GM21390 (cell line): ENCODE measurements around the gene SEZ6L.

Experiments used
- ATAC-seq: cut with Tn5 transposase; IDR thresholded peaks from one replicate; pipeline ENCODE4 v1.9.1; 2021; ENCODE audit not compliant: unreplicated experiment

Gene SEZ6L

GRCh38 chr22:26330971-26331625, 161.8 kb downstream of the SEZ6L start:
- no peak for ATAC-seq

DNA sequence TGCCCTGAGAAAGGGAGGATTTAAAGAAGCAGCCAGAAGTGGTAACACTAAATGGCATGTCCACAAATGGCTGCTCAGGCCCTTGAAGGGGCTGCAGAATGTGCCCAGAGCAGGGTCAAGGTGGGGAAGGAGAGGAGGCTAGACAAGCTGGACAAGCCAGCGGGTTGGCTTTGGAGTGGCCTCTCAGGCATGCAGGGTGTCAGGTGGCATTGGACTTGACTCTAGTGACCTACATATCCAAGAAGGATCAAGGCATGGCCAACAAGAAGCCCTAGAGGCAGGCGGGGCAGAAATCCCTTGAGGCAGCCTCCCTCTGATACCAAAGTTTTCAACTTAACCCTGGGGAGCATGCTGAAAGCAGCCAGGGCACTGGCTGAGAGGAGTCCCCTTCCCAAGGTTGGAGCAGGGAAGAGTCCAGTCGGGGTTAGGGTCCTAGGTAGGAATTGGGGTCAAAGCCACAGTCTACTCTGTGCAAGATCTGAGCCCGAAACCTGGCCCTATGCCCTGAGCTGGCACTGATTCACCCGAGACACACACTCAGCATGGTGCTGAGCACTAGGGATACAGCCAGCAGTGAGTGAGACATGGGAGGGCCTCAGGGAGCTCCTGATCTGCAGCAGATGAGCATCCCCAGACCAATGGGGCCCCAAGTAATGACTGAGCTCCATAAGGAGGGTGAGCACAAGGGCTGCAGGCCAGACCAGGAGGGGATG, 164.0 kb downstream of the SEZ6L start:
- no peak for ATAC-seq

DNA sequence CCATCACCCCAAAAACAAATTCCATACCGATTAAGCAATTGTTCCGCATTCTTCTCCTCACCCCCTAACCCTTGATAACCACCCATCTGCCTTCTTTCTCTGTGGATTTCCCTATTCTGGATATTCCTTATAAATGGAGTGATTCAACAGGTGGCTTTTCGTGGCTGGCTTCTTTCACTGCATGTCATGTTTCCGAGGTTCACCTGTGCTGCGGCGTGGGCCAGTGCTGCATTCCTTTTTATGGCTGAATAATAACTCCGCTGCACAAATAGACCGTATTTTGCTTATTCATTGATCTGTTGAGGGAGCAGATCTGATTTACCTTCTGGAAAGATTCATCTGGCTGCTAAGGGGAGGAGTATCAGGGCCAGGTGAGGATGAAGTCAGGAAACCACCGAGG, 165.0 kb downstream of the SEZ6L start:
- no peak for ATAC-seq

GRCh38 chr22:26336773-26337172, 167.5 kb downstream of the SEZ6L start:
- no peak for ATAC-seq

DNA sequence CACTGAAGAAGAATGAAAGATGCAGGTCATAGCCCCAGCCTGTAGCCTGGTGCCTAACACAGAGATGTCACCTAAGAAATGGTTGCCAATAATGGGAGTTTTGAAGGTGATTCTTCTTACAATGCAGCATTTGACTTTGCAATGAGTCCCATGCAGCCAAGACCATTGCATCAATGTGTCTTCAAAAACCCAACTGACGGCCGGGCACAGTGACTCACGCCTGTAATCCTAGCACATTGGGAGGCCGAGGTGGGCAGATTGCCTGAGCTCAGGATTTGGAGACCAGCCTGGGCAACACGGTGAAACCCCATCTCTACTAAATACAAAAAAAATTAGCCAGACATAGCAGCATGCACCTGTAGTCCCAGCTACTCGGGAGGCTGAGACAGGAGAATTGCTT, 170.5 kb downstream of the SEZ6L start:
- ATAC-seq, result no peak

DNA sequence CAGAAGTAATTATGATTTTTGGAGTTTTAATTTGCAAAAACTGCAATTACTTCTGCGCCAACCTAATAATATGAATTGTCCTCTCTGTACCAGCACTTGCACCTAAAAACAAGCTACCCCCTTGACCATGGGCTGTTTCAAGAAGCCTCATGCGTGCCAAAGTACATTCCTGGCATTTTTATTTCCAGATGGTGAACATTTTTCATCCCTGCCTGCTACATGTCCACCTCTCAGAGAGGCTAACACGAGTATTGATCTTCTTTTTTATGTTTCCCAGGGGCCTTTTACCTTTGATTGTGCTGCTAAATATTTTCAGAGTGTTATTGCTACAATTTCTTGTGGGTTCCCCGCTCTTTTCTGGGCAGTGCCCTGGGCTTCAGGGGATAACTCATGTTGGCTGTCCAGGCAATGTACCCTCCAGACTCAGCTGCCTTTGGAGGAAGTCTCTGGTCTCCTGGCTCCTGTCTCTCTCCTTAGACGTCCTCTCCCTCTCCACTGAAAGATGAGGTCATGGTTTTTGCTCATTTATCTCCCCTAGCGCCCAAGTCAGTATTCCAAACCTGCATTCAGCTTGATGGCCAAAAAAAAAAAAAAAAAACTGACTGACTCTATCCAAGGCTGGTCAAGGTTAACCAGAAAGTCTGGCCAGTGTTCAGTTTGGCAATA, 173.6 kb downstream of the SEZ6L start:
- no peak for ATAC-seq

- no peak for ATAC-seq
These were observed 176.2 kb downstream of the SEZ6L start for GRCh38 chr22:26345496-26345895.

DNA sequence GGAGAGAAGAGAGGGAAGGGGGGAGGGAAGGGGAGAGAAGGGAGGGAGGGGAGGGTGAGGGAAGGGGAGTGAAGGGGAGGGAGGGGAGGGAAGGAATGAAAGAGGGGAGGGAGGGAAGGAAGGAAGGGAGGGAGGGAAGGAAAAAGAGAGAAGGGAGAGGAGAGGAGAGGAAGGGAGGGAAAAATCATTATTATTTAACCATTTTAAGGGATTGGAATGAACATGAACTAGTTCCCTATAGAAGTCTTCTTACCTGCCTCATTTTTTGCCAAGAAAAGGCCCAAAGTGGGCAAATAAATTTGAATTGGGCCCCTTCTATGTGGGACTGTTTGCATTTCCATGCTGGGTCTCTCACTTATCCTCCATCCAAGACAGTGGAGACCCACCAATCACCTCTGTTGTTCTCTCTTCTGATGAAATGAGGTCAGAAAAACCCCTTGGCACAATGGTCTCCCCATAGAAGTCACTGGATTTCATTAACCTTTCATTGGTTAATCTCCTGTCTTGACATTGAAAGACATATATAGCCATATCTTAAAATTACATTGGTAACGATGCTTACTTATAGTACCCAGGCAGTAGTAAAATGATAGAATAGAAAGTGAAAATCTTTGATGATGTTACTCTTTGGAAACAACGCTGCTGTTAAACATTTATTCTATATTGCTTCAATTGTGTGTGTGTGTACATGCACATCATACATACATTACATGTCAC, 179.7 kb downstream of the SEZ6L start:
- ATAC-seq, result no peak

GRCh38 chr22:26354707-26355106, 185.4 kb downstream of the SEZ6L start:
- ATAC-seq, result no peak

- ATAC-seq, result no peak
These were observed 188.0 kb downstream of the SEZ6L start for GRCh38 chr22:26357281-26357680.

GRCh38 chr22:26357813-26358212, 188.6 kb downstream of the SEZ6L start:
- ATAC-seq, result no peak

- no peak for ATAC-seq
These were observed 189.9 kb downstream of the SEZ6L start for GRCh38 chr22:26359156-26359555.

GRCh38 chr22:26360169-26360885, 191.1 kb downstream of the SEZ6L start:
- no peak for ATAC-seq

DNA sequence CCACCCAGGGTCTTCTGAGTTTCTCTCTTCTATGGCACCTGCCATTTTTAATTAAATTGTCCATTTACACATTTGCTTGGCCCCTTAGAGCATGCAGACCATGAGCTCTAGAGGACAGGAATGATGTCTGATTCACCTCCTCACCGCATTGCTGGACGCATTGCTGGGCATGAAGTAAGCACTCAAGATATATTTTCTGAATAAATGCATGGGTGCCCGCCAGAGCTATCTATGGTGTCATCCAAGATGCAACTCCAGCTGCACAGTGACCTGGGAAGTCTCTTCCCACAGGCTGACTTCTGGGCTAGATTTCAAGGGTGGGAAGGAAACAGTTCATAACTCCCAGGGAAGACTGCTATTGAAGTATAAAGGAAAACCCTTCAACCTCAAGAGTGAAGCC, 193.2 kb downstream of the SEZ6L start:
- no peak for ATAC-seq

- ATAC-seq, result no peak
These were observed 195.1 kb downstream of the SEZ6L start for GRCh38 chr22:26364066-26365015.

DNA sequence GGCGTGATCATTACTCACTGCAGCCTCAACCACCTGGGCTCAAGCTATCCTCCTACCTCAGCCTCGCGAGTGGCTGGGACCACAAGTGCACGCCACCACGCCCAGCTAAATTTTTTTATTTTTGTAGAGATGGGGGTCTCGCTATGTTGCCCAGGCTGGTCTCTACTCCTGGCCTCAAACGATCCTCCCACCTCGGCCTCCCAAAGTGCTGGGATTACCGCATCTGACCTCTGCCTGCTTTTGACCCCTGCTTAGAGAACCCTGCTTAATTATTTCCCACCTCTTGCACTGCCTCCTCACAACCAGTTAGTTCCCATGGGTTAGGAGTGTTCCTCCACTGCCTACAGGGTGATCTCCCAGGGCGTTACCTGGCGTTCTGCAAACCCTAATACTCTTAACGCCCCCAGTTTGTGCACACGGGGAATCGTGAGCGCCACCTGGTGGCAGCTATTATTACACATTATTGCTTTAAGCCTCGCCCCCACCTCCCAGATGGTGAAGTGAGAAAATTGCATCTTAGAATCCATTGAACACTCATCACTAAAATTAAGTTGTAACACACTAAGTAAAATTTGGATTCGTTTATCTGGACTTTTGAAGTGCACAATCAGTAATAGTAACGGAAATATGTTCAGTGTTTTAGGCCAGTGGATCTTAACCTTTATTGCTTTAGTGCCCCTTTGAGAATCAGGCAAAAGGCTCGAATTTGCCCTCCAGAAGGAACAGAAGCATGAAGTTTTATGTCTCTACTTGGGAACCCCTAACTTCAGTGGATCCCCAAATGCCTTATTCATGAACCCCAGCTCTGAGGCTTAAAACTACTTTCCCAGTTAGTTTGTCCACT, 198.4 kb downstream of the SEZ6L start:
- ATAC-seq, result no peak

DNA sequence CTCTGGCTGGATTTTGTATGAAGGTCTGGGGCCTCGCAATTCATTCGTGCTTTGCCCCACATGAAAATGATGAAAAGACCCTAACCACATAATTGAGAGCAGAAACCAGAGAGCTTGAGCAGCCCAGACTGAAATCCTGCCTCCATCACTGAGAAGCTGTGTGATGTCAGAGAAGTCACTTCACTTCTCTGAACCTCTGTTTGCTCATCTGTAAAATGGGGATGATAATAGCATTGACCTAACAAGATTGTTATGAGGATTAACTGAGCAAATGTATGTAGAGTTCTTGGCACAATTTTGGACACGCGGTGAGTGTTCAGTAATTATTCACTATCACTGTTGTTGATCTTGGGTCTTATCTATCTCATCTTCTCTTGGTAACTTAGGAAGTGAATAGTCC, 203.6 kb downstream of the SEZ6L start:
- ATAC-seq, result no peak

DNA sequence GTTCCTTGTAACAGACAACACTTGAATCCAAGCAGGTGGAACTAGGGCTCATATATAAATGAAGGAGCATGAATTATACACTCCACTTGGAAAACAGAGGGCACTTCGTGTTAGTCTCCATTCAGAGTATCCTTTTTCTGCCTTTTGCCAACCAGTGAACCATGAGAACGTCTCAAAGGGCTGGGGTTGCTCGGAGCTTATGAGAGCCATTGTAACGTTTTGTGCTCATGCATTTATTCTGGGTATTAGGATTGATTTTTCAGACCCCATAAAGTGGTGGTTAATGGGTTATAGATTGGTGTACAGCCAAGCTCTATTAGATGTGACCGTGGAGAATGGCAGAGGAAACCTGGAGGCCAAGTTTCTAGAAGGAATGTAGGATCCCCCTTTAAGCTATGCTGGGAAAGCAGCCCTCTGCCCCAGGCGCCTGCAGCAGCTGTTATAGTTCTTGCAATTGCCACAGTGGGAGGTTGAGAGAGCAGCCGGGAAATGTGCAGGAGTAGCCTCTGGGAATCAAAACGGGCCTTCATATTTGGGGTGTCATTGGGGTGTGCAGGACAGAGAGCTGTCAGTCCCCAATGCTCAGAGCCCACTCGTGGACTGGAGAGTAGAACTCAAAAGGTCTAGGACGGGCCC, 205.2 kb downstream of the SEZ6L start:
- no peak for ATAC-seq
